ENCODE results near the gene TMEM125.

GRCh38 chr1:43241413-43241836 is 28.4 kb upstream of the TMEM125 start:
- TF ChIP-seq CTCF (conservative IDR thresholded peaks at IDR 0.05; ENCODE audit: low read length) (no peak), EZH2phosphoT487 (IDR thresholded peaks at IDR 0.05; ENCODE audit: borderline replicate concordance) (no peak)
